H1 (cell line): ENCODE results near the gene ANKFY1. TPM values are rescaled to one million over a fixed set of nuclear protein-coding genes. Genes with fewer than 3 reads are reported as not detected.

Experiments
- CTCF ChIA-PET: fragments of 300-600 bp; sonication (Branson Sonifier 250); formaldehyde crosslinking; loops from one replicate; lab custom pipeline; 2021; ENCODE audit not compliant: partially characterized antibody; lab: Charles Lee
- POLR2A ChIA-PET: fragments of 300-600 bp; sonication (Branson Sonifier 250); formaldehyde crosslinking; loops from one replicate; lab custom pipeline; 2021; ENCODE audit warnings: inconsistent platforms; ENCODE audit not compliant: partially characterized antibody; lab: Charles Lee
- DNase-seq, 2 experiments: peaks; one replicate each; pipeline versions ENCODE4 v3.0.0 to v3.0.0-alpha.2; 2010 to 2022; ENCODE audit warnings: low spot score in 2 of 2, low read depth in 1 of 2, mixed read lengths in 1 of 2
- FAIRE-seq: peaks from 2 replicates; lab custom pipeline; 2011; peaks lifted over from hg19 to GRCh38; lab: Jason Lieb, UNC
- H2AFZ ChIP-seq: 2 replicates; pipeline ENCODE4 v1.8.1; 2012; ENCODE audit warnings: low read length, inconsistent platforms
- H2AK5ac ChIP-seq: 2 replicates; pipeline ENCODE4 v1.6.1; 2013; ENCODE audit warnings: low read depth, low read length
- H2BK120ac ChIP-seq: replicated peaks from 2 replicates; pipeline ENCODE3; 2013; ENCODE audit warnings: low read depth, low read length, inconsistent platforms
- H2BK12ac ChIP-seq: 2 replicates; pipeline ENCODE4 v1.6.1; 2013; ENCODE audit warnings: low read depth, low read length
- H2BK15ac ChIP-seq: 2 replicates; pipeline ENCODE4 v1.6.1; 2013; ENCODE audit warnings: low read length
- H2BK20ac ChIP-seq: 2 replicates; pipeline ENCODE4 v1.6.1; 2013; ENCODE audit warnings: low read length
- H2BK5ac ChIP-seq: 2 replicates; pipeline ENCODE4 v1.6.1; 2013; ENCODE audit warnings: low read depth, low read length
- H3K14ac ChIP-seq: 2 replicates; pipeline ENCODE4 v1.6.1; 2013; ENCODE audit warnings: inconsistent platforms; ENCODE audit not compliant: insufficient read length
- H3K18ac ChIP-seq: 2 replicates; pipeline ENCODE4 v1.6.1; 2013; ENCODE audit warnings: low read length; ENCODE audit errors: extremely low read depth
- H3K23ac ChIP-seq: 2 replicates; pipeline ENCODE4 v1.6.1; 2013; ENCODE audit warnings: inconsistent platforms; ENCODE audit not compliant: insufficient read length
- H3K23me2 ChIP-seq: 2 replicates; pipeline ENCODE4 v1.6.1; 2013; ENCODE audit warnings: low read depth, low read length
- H3K27ac ChIP-seq: 2 replicates; pipeline ENCODE4 v1.6.1; 2011; ENCODE audit warnings: low read depth, low read length, inconsistent platforms
- H3K27me3 ChIP-seq, 4 experiments: replicated peaks in 1 of 4; 1 replicate in 1 of 4; 2 replicates in 3 of 4; pipeline versions ENCODE4 v1.6.1 to v1.8.1; 2011 to 2013; ENCODE audit warnings: low read length in 3 of 4, mild to moderate bottlenecking in 3 of 4, inconsistent platforms in 2 of 4, mixed read lengths in 2 of 4, moderate library complexity in 1 of 4; ENCODE audit not compliant: control insufficient read depth in 3 of 4, insufficient read depth in 3 of 4; ENCODE audit errors: extremely low read depth in 1 of 4
- H3K36me3 ChIP-seq, 4 experiments: 2 replicates each; pipeline versions ENCODE4 v1.6.1 to v1.8.1; 2011 to 2013; ENCODE audit warnings: mild to moderate bottlenecking in 4 of 4, low read length in 3 of 4, moderate library complexity in 2 of 4, control low read depth in 1 of 4, inconsistent platforms in 1 of 4; ENCODE audit not compliant: insufficient read depth in 4 of 4, control insufficient read depth in 2 of 4
- H3K4ac ChIP-seq: replicated peaks from 2 replicates; pipeline ENCODE3; 2013; ENCODE audit warnings: low read length, low read depth, mixed read lengths, inconsistent platforms; ENCODE audit not compliant: insufficient read length
- H3K4me1 ChIP-seq, 4 experiments: replicated peaks in 1 of 4; 1 replicate in 1 of 4; 2 replicates in 3 of 4; pipeline versions ENCODE4 v1.6.1 to v1.8.1; 2011 to 2013; ENCODE audit warnings: low read length in 3 of 4, inconsistent platforms in 2 of 4, mixed read lengths in 1 of 4; ENCODE audit not compliant: insufficient read depth in 4 of 4, control insufficient read depth in 3 of 4
- H3K4me2 ChIP-seq, 2 experiments: 2 replicates each; pipeline versions ENCODE4 v1.6.1 to v1.8.1; 2011 to 2013; ENCODE audit warnings: low read depth in 2 of 2, low read length in 2 of 2, control low read depth in 1 of 2, inconsistent platforms in 1 of 2, mild to moderate bottlenecking in 1 of 2; ENCODE audit not compliant: insufficient read depth in 1 of 2
- H3K4me3 ChIP-seq, 4 experiments: fragments of 200-600, 300-600 bp in 1 of 4; sonication (generic), shearing (Covaris generic), sonication (Bioruptor Twin) in 1 of 4; 2 replicates each; pipeline versions ENCODE4 v1.5.1 to v1.8.1; 2011 to 2016; ENCODE audit warnings: low read length in 4 of 4, low read depth in 3 of 4, control low read depth in 2 of 4, inconsistent platforms in 2 of 4, mild to moderate bottlenecking in 2 of 4, mixed read lengths in 1 of 4, moderate library complexity in 1 of 4; ENCODE audit not compliant: insufficient read depth in 2 of 4; ENCODE audit errors: extremely low read depth in 1 of 4
- H3K56ac ChIP-seq: replicated peaks from 2 replicates; pipeline ENCODE3; 2013; ENCODE audit warnings: low read depth, mild to moderate bottlenecking, mixed read lengths, low read length, inconsistent platforms; ENCODE audit not compliant: insufficient read length
- H3K79me1 ChIP-seq: 2 replicates; pipeline ENCODE4 v1.6.1; 2013; ENCODE audit warnings: low read depth, low read length, control low read depth
- H3K79me2 ChIP-seq, 2 experiments: 2 replicates each; pipeline versions ENCODE4 v1.6.1 to v1.8.1; 2012 to 2013; ENCODE audit warnings: low read length in 2 of 2, mild to moderate bottlenecking in 2 of 2, inconsistent platforms in 1 of 2; ENCODE audit not compliant: insufficient read depth in 2 of 2, control insufficient read depth in 1 of 2
- H3K9ac ChIP-seq, 4 experiments: replicated peaks in 1 of 4; 1 replicate in 1 of 4; 2 replicates in 3 of 4; pipeline versions ENCODE4 v1.6.1 to v1.8.1; 2011 to 2013; ENCODE audit warnings: low read depth in 3 of 4, low read length in 3 of 4, control low read depth in 2 of 4, mild to moderate bottlenecking in 2 of 4, moderate library complexity in 2 of 4, inconsistent platforms in 1 of 4; ENCODE audit errors: extremely low read depth in 1 of 4
- H3K9me3 ChIP-seq, 2 experiments: 2 replicates each; pipeline versions ENCODE4 v1.6.1 to v1.8.1; 2012 to 2013; ENCODE audit warnings: mild to moderate bottlenecking in 2 of 2, moderate library complexity in 2 of 2, control low read depth in 1 of 2, inconsistent platforms in 1 of 2, low read depth in 1 of 2, low read length in 1 of 2, mixed read lengths in 1 of 2; ENCODE audit not compliant: insufficient read depth in 2 of 2
- H4K20me1 ChIP-seq, 2 experiments: replicated peaks in 1 of 2; 2 replicates each; pipeline versions ENCODE3 to v1.8.1; 2011 to 2013; ENCODE audit warnings: inconsistent platforms in 2 of 2, low read length in 2 of 2, mild to moderate bottlenecking in 1 of 2; ENCODE audit not compliant: insufficient read depth in 2 of 2, control insufficient read depth in 1 of 2
- H4K5ac ChIP-seq: 2 replicates; pipeline ENCODE4 v1.6.1; 2013; ENCODE audit warnings: low read length, low read depth, mixed read lengths, inconsistent platforms; ENCODE audit not compliant: insufficient read length
- H4K8ac ChIP-seq: 2 replicates; pipeline ENCODE4 v1.8.0; 2013; ENCODE audit warnings: mild to moderate bottlenecking, moderate library complexity, low read length, inconsistent platforms; ENCODE audit not compliant: insufficient read depth; ENCODE audit errors: extremely low read depth
- H4K91ac ChIP-seq: replicated peaks from 2 replicates; pipeline ENCODE3; 2013; ENCODE audit warnings: low read length, mixed read lengths, inconsistent platforms; ENCODE audit not compliant: insufficient read length
- ATF3 ChIP-seq: IDR thresholded peaks from 2 replicates; pipeline ENCODE4 v1.6.1; 2011; ENCODE audit warnings: low read depth, mild to moderate bottlenecking, low read length; ENCODE audit not compliant: insufficient read depth
- BCL11A ChIP-seq, 2 experiments: IDR thresholded peaks; one replicate each; pipeline ENCODE4 v1.6.1; 2011; ENCODE audit warnings: low read depth in 2 of 2, low read length in 2 of 2, mild to moderate bottlenecking in 2 of 2
- CREB1 ChIP-seq: IDR thresholded peaks from 2 replicates; pipeline ENCODE4 v1.6.1; 2012; ENCODE audit warnings: inconsistent platforms
- EGR1 ChIP-seq: IDR thresholded peaks from 2 replicates; pipeline ENCODE4 v1.6.1; 2011; ENCODE audit warnings: low read depth, low read length, borderline replicate concordance
- HDAC2 ChIP-seq, 2 experiments: fragments of 300-600 bp in 1 of 2; sonication (generic) in 1 of 2; IDR thresholded peaks; 2 replicates each; pipeline ENCODE4 v1.6.1; 2011 to 2012; ENCODE audit warnings: low read depth in 2 of 2, low read length in 2 of 2, mild to moderate bottlenecking in 2 of 2, moderate library complexity in 2 of 2, borderline replicate concordance in 1 of 2, inconsistent platforms in 1 of 2
- RFX5 ChIP-seq: IDR thresholded peaks from 2 replicates; pipeline ENCODE4 v1.6.1; 2011; ENCODE audit warnings: low read depth, low read length, improper control_type of control experiment, borderline replicate concordance
- SIX5 ChIP-seq: IDR thresholded peaks from 2 replicates; pipeline ENCODE4 v1.6.1; 2011; ENCODE audit warnings: mild to moderate bottlenecking, low read depth, low read length
- SP2 ChIP-seq: IDR thresholded peaks from 2 replicates; pipeline ENCODE4 v1.6.1; 2012; ENCODE audit warnings: mild to moderate bottlenecking, low read length, inconsistent platforms
- SP4 ChIP-seq: IDR thresholded peaks from 2 replicates; pipeline ENCODE4 v1.6.1; 2012; ENCODE audit warnings: low read length, inconsistent platforms
- TAF7 ChIP-seq: optimal IDR thresholded peaks from 2 replicates; pipeline ENCODE3; 2011; ENCODE audit warnings: low read depth, mild to moderate bottlenecking, inconsistent platforms, low read length, moderate library complexity, borderline replicate concordance
- TBP ChIP-seq: IDR thresholded peaks from 2 replicates; pipeline ENCODE4 v1.6.1; 2011; ENCODE audit warnings: low read depth, low read length, improper control_type of control experiment
- WGBS, 2 experiments: shearing (Covaris generic) in 1 of 2; methylation state at CpG; one replicate each; pipeline versions ENCODE4 v1.1.6 to v1.1.7; 2013 to 2015; ENCODE audit warnings: low lambda C conversion rate in 2 of 2, mixed read lengths in 2 of 2, inconsistent platforms in 1 of 2, low coverage in 1 of 2, missing lambda C conversion rate in 1 of 2; ENCODE audit not compliant: insufficient replicate concordance in 2 of 2, insufficient coverage in 1 of 2, insufficient read length in 1 of 2; ENCODE audit errors: extremely low coverage in 1 of 2, missing lambda C conversion rate in 1 of 2; 5-methylcytosine and 5-hydroxymethylcytosine counted together
- polyA plus RNA-seq, 7 experiments: library from polyadenylated mRNA; depleted of rRNA in 3 of 7; stranded (reverse) in 5 of 7; unstranded in 2 of 7; fragments of >200 nt in 5 of 7; fragments of 200-250 nt in 2 of 7; gene quantifications; 1 replicate in 5 of 7; 2 replicates in 1 of 7; 4 replicates in 1 of 7; pipeline versions ENCODE4 v1.2.1 to v1.2.3, GENCODE V29; 2011 to 2013; ENCODE audit warnings: missing spikeins in 2 of 7, mixed read lengths in 2 of 7
- total RNA-seq: library from RNA; stranded (reverse); fragmentation: NEBNext Ultra II Directional; extraction: Animal tissue kit (Norgen Biotek cat#: 25700); gene quantifications from 2 replicates; pipeline ENCODE4 v1.2.1, GENCODE V29; 2021
- TF ChIP-seq, protein P1 (sequence below): IDR thresholded peaks from 2 replicates; pipeline ENCODE4 v1.6.1; 2012; ENCODE audit warnings: inconsistent platforms

The ANKFY1 gene
- total and polyA plus RNA-seq, 2 of the 8 experiments (the other 6 are each of a cell fraction or from before 2014, with no cell fraction given) = 28.3 to 45.3 TPM

DNA sequence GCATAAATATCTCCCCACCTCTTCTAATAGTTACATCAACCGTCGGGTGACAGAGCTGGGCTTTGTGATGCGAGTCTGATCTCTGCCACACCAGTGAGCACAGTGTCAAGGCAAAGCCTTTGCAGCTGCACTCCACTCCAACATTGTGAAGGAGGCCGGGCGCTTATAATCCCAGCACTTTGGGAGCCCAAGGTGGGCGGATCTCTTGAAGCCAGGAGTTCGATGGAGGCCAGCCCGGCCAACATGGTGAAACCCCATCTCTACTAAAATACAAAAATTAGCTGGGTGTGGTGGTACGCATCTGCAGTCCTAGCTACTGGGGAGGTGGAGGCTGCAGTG lies 101.8 kb downstream of the ANKFY1 start:
- 0 out of 2 replicates have a peak overlapping the region, but pooled peaks have one; percentile 70 for H2AK5ac ChIP-seq
- no peak overlapping the region for H3K56ac ChIP-seq
- no peak overlapping the region for H2BK20ac ChIP-seq
- CTCF ChIA-PET = interaction anchor here (1.1 to 2.7 kb wide), 5 partner anchors 12 to 260 kb away, joined by 3 to 10 read pairs (median 4); no protein-coding TSS in a partner anchor
- no peak overlapping the region for H4K5ac ChIP-seq
- H3K27me3 ChIP-seq = no peaks in the 10 kb centered on the region; a peak in 1 of 7 replicates
- peaks cover 0 to 15% (median 6%) of the 10 kb centered on the region in 4 experiments; a peak in 6 of 8 replicates for H3K36me3 ChIP-seq
- H3K18ac ChIP-seq = no peak overlapping the region
- TF ChIP-seq RFX5 = no peak
- TF ChIP-seq SIX5 = no peak
- TF ChIP-seq EGR1 = no peak
- TF ChIP-seq, protein P1, sequence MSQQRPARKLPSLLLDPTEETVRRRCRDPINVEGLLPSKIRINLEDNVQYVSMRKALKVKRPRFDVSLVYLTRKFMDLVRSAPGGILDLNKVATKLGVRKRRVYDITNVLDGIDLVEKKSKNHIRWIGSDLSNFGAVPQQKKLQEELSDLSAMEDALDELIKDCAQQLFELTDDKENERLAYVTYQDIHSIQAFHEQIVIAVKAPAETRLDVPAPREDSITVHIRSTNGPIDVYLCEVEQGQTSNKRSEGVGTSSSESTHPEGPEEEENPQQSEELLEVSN = no peak
- TF ChIP-seq TBP = no peak
- TF ChIP-seq BCL11A (IDR thresholded peaks at IDR 0.05; ENCODE audit: low read depth in 2 of 2, low read length in 2 of 2) = no peak
- TF ChIP-seq TAF7 = no peak
- TF ChIP-seq SP2 = no peak
- no peak for TF ChIP-seq CREB1
- TF ChIP-seq SP4 = no peak
- TF ChIP-seq ATF3 = no peak
- no peak for TF ChIP-seq HDAC2 (IDR thresholded peaks at IDR 0.05; ENCODE audit: borderline replicate concordance in 1 of 2, low read depth in 2 of 2, low read length in 2 of 2)
- TF ChIP-seq, all 59 proteins: peak for 0
- Histone ChIP-seq H3K9me3 (no peaks in the 10 kb centered on the region), H3K9ac (no peak overlapping the region), H3K4ac (no peak overlapping the region), H2BK15ac (no peak overlapping the region), H3K23ac (no peak overlapping the region), H4K91ac (no peak overlapping the region), H3K4me2 (no peak overlapping the region), H2AFZ (no peak overlapping the region), H4K8ac (no peak overlapping the region), H2BK12ac (peak overlapping the region; percentile 75; the same call in 1 of the 2 replicates), H3K14ac (no peak overlapping the region), H3K27ac (no peak overlapping the region; the same call in 1 of the 2 replicates), H2BK5ac (no peak overlapping the region), H3K23me2 (no peaks in the 10 kb centered on the region), H4K20me1 (peaks cover 0 to 3% of the 10 kb centered on the region in 2 experiments), H3K79me1 (no peaks in the 10 kb centered on the region), H3K4me3 (no peak overlapping the region), H3K79me2 (no peaks in the 10 kb centered on the region), H3K4me1 (peaks cover 0 to 6% (median 2%) of the 10 kb centered on the region in 4 experiments; a peak in 4 of 7 replicates), H2BK120ac (no peak overlapping the region)
- POLR2A ChIA-PET = interaction anchor here (0.8 to 12.0 kb wide), 6 partner anchors 8 to 235 kb away, joined by 3 to 117 read pairs (median 3); partner anchors contain the start of genes CYB5D2 and ZZEF1
- DNase-seq (no peak), FAIRE-seq (no peak)
- 90% methylated on average over 9 of the region's 9 CpGs; no CpG with 5 or more reads in 1 of the 2 experiments for WGBS, 2 experiments
